Esophagus muscularis mucosa (tissue), 4 donors: ENCODE measurements around the gene NUDT12. TPM values are rescaled to one million over a fixed set of nuclear protein-coding genes. Genes with fewer than 3 reads are reported as not detected.

Experiments
- DNase-seq: peaks from one replicate; pipeline ENCODE4 v3.0.0-alpha.2; 2017; ENCODE audit errors: extremely low spot score
- H3K27ac ChIP-seq, 4 donors: fragments of 200-600 bp; sonication (generic); replicated peaks in 1 of 4; 1 replicate in 3 of 4; 2 replicates in 1 of 4; pipeline ENCODE4 v1.5.1; 2016 to 2019; ENCODE audit warnings: mild to moderate bottlenecking in 1 of 4
- H3K27me3 ChIP-seq, 4 donors: fragments of 200-600 bp; sonication (generic); one replicate each; pipeline versions ENCODE4 v1.5.1 to v1.6.0; 2016 to 2019
- H3K36me3 ChIP-seq, 4 donors: fragments of 200-600 bp; sonication (generic); one replicate each; pipeline ENCODE4 v1.5.1; 2016 to 2019
- H3K4me1 ChIP-seq, 4 donors: fragments of 200-600 bp; sonication (generic); one replicate each; pipeline ENCODE4 v1.5.1; 2016 to 2019
- H3K4me3 ChIP-seq, 4 donors: fragments of 200-600 bp; sonication (generic); 1 replicate in 2 of 4; 2 replicates in 2 of 4; pipeline ENCODE4 v1.5.1; 2016 to 2019; ENCODE audit warnings: mild to moderate bottlenecking in 4 of 4, moderate library complexity in 1 of 4
- H3K9me3 ChIP-seq, 4 donors: fragments of 200-600 bp; sonication (generic); 1 replicate in 3 of 4; 2 replicates in 1 of 4; pipeline ENCODE4 v1.5.1; 2016 to 2019
- CTCF ChIP-seq, 3 experiments: fragments of 200-600 bp in 2 of 3; fragments of 450-650 bp in 1 of 3; sonication (generic) in 2 of 3; IDR thresholded peaks; one replicate each; pipeline ENCODE4 v1.5.1; 2017 to 2019; ENCODE audit warnings: antibody characterized with exemption in 3 of 3, mild to moderate bottlenecking in 2 of 3, moderate library complexity in 1 of 3
- EP300 ChIP-seq: sonication (generic); formaldehyde crosslinking; IDR thresholded peaks from one replicate; pipeline ENCODE4 v1.6.1; 2017; ENCODE audit warnings: antibody characterized with exemption
- POLR2A ChIP-seq: fragments of 450-650 bp; IDR thresholded peaks from one replicate; pipeline ENCODE4 v1.6.1; 2017; ENCODE audit warnings: antibody characterized with exemption, moderate library complexity, mild to moderate bottlenecking, low read depth
- POLR2AphosphoS5 ChIP-seq, 2 donors: sonication (generic); formaldehyde crosslinking; IDR thresholded peaks; one replicate each; pipeline ENCODE4 v1.6.1; 2017; ENCODE audit warnings: antibody characterized with exemption in 2 of 2
- WGBS: methylation state at CpG from one replicate; pipeline ENCODE4 v1.1.5; 2018; 5-methylcytosine and 5-hydroxymethylcytosine counted together
- intact Hi-C: fragments of 100-400 bp; cut with DNase I; formaldehyde crosslinking; loops from one replicate; pipeline ENCODE4 v1.15.1; 2023
- total RNA-seq, 4 donors: library from RNA; depleted of rRNA; stranded (reverse); fragments of >200 nt; gene quantifications; one replicate each; pipeline versions ENCODE4 v1.1.0 to v1.2.1, GENCODE V29; 2016

The NUDT12 gene
- total RNA-seq, 4 donors from 2014 or later, result 7.0 to 18.3 (median 10.9) TPM

GRCh38 chr5:103526164-103526915, 36.2 kb downstream of the NUDT12 start:
- WGBS, result 68% methylated on average over 6 of the region's 6 CpGs
- TF ChIP-seq CTCF (IDR thresholded peaks at IDR 0.05), result no peak
- TF ChIP-seq POLR2AphosphoS5 (IDR thresholded peaks at IDR 0.05), result no peak
- no peak for TF ChIP-seq EP300
- TF ChIP-seq POLR2A, result no peak
- DNase-seq, result no peak
- no peaks in the 10 kb centered on the region for H3K4me1 ChIP-seq
- no peak overlapping the region for H3K4me3 ChIP-seq
- intact Hi-C loops, result no loop called here
- no peaks in the 10 kb centered on the region for H3K27me3 ChIP-seq
- no peak overlapping the region for H3K27ac ChIP-seq
- H3K9me3 ChIP-seq, result no peaks in the 10 kb centered on the region
- no peaks in the 10 kb centered on the region for H3K36me3 ChIP-seq

GRCh38 chr5:103525361-103525760, 37.2 kb downstream of the NUDT12 start:
- intact Hi-C loops, result no loop called here
- WGBS, result 36% methylated on average over 1 of the region's 1 CpG
- no peak for DNase-seq
- no peaks in the 10 kb centered on the region for H3K36me3 ChIP-seq
- no peak for TF ChIP-seq POLR2A
- no peak for TF ChIP-seq EP300
- TF ChIP-seq POLR2AphosphoS5 (IDR thresholded peaks at IDR 0.05), result no peak
- TF ChIP-seq CTCF (IDR thresholded peaks at IDR 0.05), result no peak
- H3K4me3 ChIP-seq, result no peak overlapping the region
- H3K9me3 ChIP-seq, result no peaks in the 10 kb centered on the region
- no peak overlapping the region for H3K27ac ChIP-seq
- no peaks in the 10 kb centered on the region for H3K4me1 ChIP-seq
- no peaks in the 10 kb centered on the region for H3K27me3 ChIP-seq

GRCh38 chr5:103523319-103523718, 39.3 kb downstream of the NUDT12 start:
- Histone ChIP-seq H3K4me1 (no peaks in the 10 kb centered on the region), H3K36me3 (no peaks in the 10 kb centered on the region), H3K27ac (no peak overlapping the region), H3K9me3 (no peaks in the 10 kb centered on the region), H3K4me3 (no peak overlapping the region), H3K27me3 (no peaks in the 10 kb centered on the region)
- WGBS, result 91% methylated on average over 3 of the region's 3 CpGs
- DNase-seq, result no peak
- TF ChIP-seq POLR2A (no peak), EP300 (no peak), CTCF (IDR thresholded peaks at IDR 0.05) (no peak), POLR2AphosphoS5 (IDR thresholded peaks at IDR 0.05) (no peak)
- intact Hi-C loops, result no loop called here

- DNase-seq, result no peak
- intact Hi-C loops, result no loop called here
Observed at GRCh38 chr5:103522586-103522985, 40.0 kb downstream of the NUDT12 start.

GRCh38 chr5:103519550-103519949, 43.0 kb downstream of the NUDT12 start:
- Histone ChIP-seq H3K9me3 (no peaks in the 10 kb centered on the region), H3K27me3 (no peaks in the 10 kb centered on the region), H3K4me3 (no peak overlapping the region), H3K27ac (no peak overlapping the region), H3K4me1 (no peaks in the 10 kb centered on the region), H3K36me3 (no peaks in the 10 kb centered on the region)
- intact Hi-C loops, result no loop called here
- no peak for TF ChIP-seq EP300
- no peak for TF ChIP-seq POLR2A
- TF ChIP-seq CTCF (IDR thresholded peaks at IDR 0.05), result no peak
- no peak for DNase-seq
- 77% methylated on average over 4 of the region's 4 CpGs for WGBS

More at GRCh38 chr5:103522586-103522985, 40.0 kb downstream of the NUDT12 start:
- Histone ChIP-seq H3K27ac (no peak overlapping the region), H3K27me3 (no peaks in the 10 kb centered on the region), H3K4me3 (no peak overlapping the region), H3K36me3 (no peaks in the 10 kb centered on the region), H3K9me3 (no peaks in the 10 kb centered on the region), H3K4me1 (no peaks in the 10 kb centered on the region)
- 73% methylated on average over 5 of the region's 5 CpGs for WGBS
- no peak for TF ChIP-seq POLR2AphosphoS5 (IDR thresholded peaks at IDR 0.05)
